Stomach (tissue), 8 donors: ENCODE results near the gene PDXDC1. TPM values are rescaled to one million over a fixed set of nuclear protein-coding genes. Genes with fewer than 3 reads are reported as not detected.

Experiments
- polyA plus RNA-seq, 3 donors: library from polyadenylated mRNA; stranded (reverse); fragments of 200-250 nt; gene quantifications; one replicate each; pipeline ENCODE4 v1.2.3, GENCODE V29; 2013
- small RNA-seq, 4 donors: library from RNA; depleted of rRNA; stranded (forward); fragments of <200 nt; gene quantifications; one replicate each; pipeline ENCODE3, GENCODE V24; 2016
- total RNA-seq, 5 donors: library from RNA; depleted of rRNA; stranded (reverse); fragments of >200 nt; gene quantifications; one replicate each; pipeline versions ENCODE4 v1.1.0 to v1.2.3, GENCODE V29; 2014 to 2016
- donor health status: healthy with polysubstance abuse.
- donor health status: Bipolar disorder and iron deficiency.
- donor health status: healthy.

Gene PDXDC1
- total and polyA plus RNA-seq, 8 donors, result 35.1 to 126 (median 84.0) TPM

Small RNA genes lying within 50 kb of the gene (small RNA-seq; reads per million reads assigned to genes)
- gene AC138932.4, result 0 reads per million in 4 donors
- 0 reads per million in 4 donors for gene MIR1972-1
- gene MIR3180-4, result 0 reads per million in 4 donors
- gene MIR6511A1, result 0 reads per million in 4 donors
- gene MIR6770-1, result 0 reads per million in 4 donors
- gene RF00019, result 0 reads per million in 4 donors

Other genes with a start within 250 kb of the PDXDC1 start
- gene NPIPA2, start 232.5 kb upstream of the PDXDC1 start, total RNA-seq, result 1 to 10 TPM in 1 of 5 donors, not detected in 4; 1.7 TPM
- 1 to 10 TPM; 1.8 to 2.5 (median 2.1) TPM for gene NPIPA2, start 232.5 kb upstream of the PDXDC1 start, polyA plus RNA-seq
- gene NOMO1, start 141.3 kb upstream of the PDXDC1 start, total RNA-seq, result 100 to 1,000 TPM in 1 of 5 donors, 10 to 100 TPM in 4; 18.5 to 153 (median 28.6) TPM
- gene NOMO1, start 141.3 kb upstream of the PDXDC1 start, polyA plus RNA-seq, result 10 to 100 TPM; 15.6 to 21.9 (median 19.5) TPM
- gene NPIPA1, start 37.6 kb upstream of the PDXDC1 start, total RNA-seq, result 100 to 1,000 TPM in 2 of 5 donors, 10 to 100 TPM in 3; 64.5 to 182 (median 78.8) TPM
- 100 to 1,000 TPM in 1 of 3 donors, 10 to 100 TPM in 2; 33.9 to 114 (median 43.1) TPM for gene NPIPA1, start 37.6 kb upstream of the PDXDC1 start, polyA plus RNA-seq
- gene NTAN1, start 81.0 kb downstream of the PDXDC1 start, total RNA-seq, result 100 to 1,000 TPM in 1 of 5 donors, 10 to 100 TPM in 3, 1 to 10 TPM in 1; 4.1 to 151 (median 51.1) TPM
- 10 to 100 TPM; 34.5 to 89.1 (median 56.8) TPM for gene NTAN1, start 81.0 kb downstream of the PDXDC1 start, polyA plus RNA-seq
- gene RRN3, start 119.2 kb downstream of the PDXDC1 start, total RNA-seq, result 10 to 100 TPM in 4 of 5 donors, 1 to 10 TPM in 1; 7.0 to 60.2 (median 14.3) TPM
- 10 to 100 TPM in 1 of 3 donors, 1 to 10 TPM in 2; 8.8 to 14.4 (median 9.9) TPM for gene RRN3, start 119.2 kb downstream of the PDXDC1 start, polyA plus RNA-seq